ENCODE results near the gene TRIM38. TPM values are rescaled to one million over a fixed set of nuclear protein-coding genes. Genes with fewer than 3 reads are reported as not detected.
A peak's percentile ranks its signal among the peaks of the same experiment; 100 is the strongest.
"Not testable (repeated sequence)": the region's sequence is repeated elsewhere in the genome, so short reads cannot be mapped to it uniquely, and the experiment has no call there.

Gene TRIM38
- total RNA-seq, 1 donor from 2014 or later = 8.0 TPM

- DNase-seq (ENCODE audit: low read depth, low spot score) = no peak
Observed at GRCh38 chr6:25939593-25939992, 23.0 kb upstream of the TRIM38 start.

- DNase-seq (ENCODE audit: low read depth, low spot score) = peak; percentile 4
Observed at GRCh38 chr6:25942561-25943147, 19.9 kb upstream of the TRIM38 start.

GRCh38 chr6:25943887-25944286 is 18.7 kb upstream of the TRIM38 start:
- DNase-seq (ENCODE audit: low read depth, low spot score) = no peak

GRCh38 chr6:25944688-25945574 is 17.7 kb upstream of the TRIM38 start:
- DNase-seq (ENCODE audit: low read depth, low spot score) = no peak

- DNase-seq (ENCODE audit: low read depth, low spot score) = not testable (repeated sequence)
Observed at GRCh38 chr6:25945738-25946137, 16.9 kb upstream of the TRIM38 start.

GRCh38 chr6:25946631-25947030 is 16.0 kb upstream of the TRIM38 start:
- DNase-seq (ENCODE audit: low read depth, low spot score) = no peak

- not testable (repeated sequence) for DNase-seq (ENCODE audit: low read depth, low spot score)
Observed at GRCh38 chr6:25947492-25947891, 15.1 kb upstream of the TRIM38 start.

GRCh38 chr6:25949695-25950094 is 12.9 kb upstream of the TRIM38 start:
- no peak for DNase-seq (ENCODE audit: low read depth, low spot score)

- DNase-seq (ENCODE audit: low read depth, low spot score) = no peak
Observed at GRCh38 chr6:25950297-25950696, 12.3 kb upstream of the TRIM38 start.

GRCh38 chr6:25951296-25952032 is 11.1 kb upstream of the TRIM38 start:
- DNase-seq (ENCODE audit: low read depth, low spot score) = no peak

GRCh38 chr6:25952535-25952934 is 10.1 kb upstream of the TRIM38 start:
- no peak for DNase-seq (ENCODE audit: low read depth, low spot score)

- no peak for DNase-seq (ENCODE audit: low read depth, low spot score)
Observed at GRCh38 chr6:25953733-25954132, 8.9 kb upstream of the TRIM38 start.

- no peak for DNase-seq (ENCODE audit: low read depth, low spot score)
Observed at GRCh38 chr6:25954756-25955155, 7.8 kb upstream of the TRIM38 start.

- DNase-seq (ENCODE audit: low read depth, low spot score) = no peak
Observed at GRCh38 chr6:25956226-25956625, 6.4 kb upstream of the TRIM38 start.

GRCh38 chr6:25958700-25959162 is 3.9 kb upstream of the TRIM38 start:
- no peak for DNase-seq (ENCODE audit: low read depth, low spot score)

GRCh38 chr6:25959890-25960536 is 2.6 kb upstream of the TRIM38 start:
- DNase-seq (ENCODE audit: low read depth, low spot score) = no peak

- no peak for DNase-seq (ENCODE audit: low read depth, low spot score)
Observed at GRCh38 chr6:25960734-25961133, 1.9 kb upstream of the TRIM38 start.

GRCh38 chr6:25961619-25962148 is 918 bp upstream of the TRIM38 start:
- no peak for DNase-seq (ENCODE audit: low read depth, low spot score)

- DNase-seq (ENCODE audit: low read depth, low spot score) = no peak
Observed at GRCh38 chr6:25963426-25964123, 973 bp downstream of the TRIM38 start.

GRCh38 chr6:25965058-25965457 is 2.5 kb downstream of the TRIM38 start:
- DNase-seq (ENCODE audit: low read depth, low spot score) = no peak

- DNase-seq (ENCODE audit: low read depth, low spot score) = no peak
Observed at GRCh38 chr6:25966711-25967110, 4.1 kb downstream of the TRIM38 start.
